NOMO-1 treated with dmso at 0.1 percent for 144 hours (cell line): ENCODE measurements around the gene KHDRBS1.
"Not testable (repeated sequence)": the region's sequence is repeated elsewhere in the genome, so short reads cannot be mapped to it uniquely, and the experiment has no call there.

Source experiments
- DNase-seq: peaks from one replicate; lab custom pipeline; 2025; ENCODE audit not compliant: unreplicated experiment; lab: John Stamatoyannopoulos, UW

KHDRBS1 gene

GRCh38 chr1:32062867-32063230 is 49.2 kb downstream of the KHDRBS1 start:
- DNase-seq: no peak

- no peak for DNase-seq
These were observed 49.6 kb downstream of the KHDRBS1 start for GRCh38 chr1:32063261-32063681.

- not testable (repeated sequence) for DNase-seq
These were observed 52.2 kb downstream of the KHDRBS1 start for GRCh38 chr1:32065613-32066488.

GRCh38 chr1:32066489-32066873 is 52.8 kb downstream of the KHDRBS1 start:
- peak; percentile 97 for DNase-seq

- DNase-seq: no peak
These were observed 55.4 kb downstream of the KHDRBS1 start for GRCh38 chr1:32068957-32069588.

- DNase-seq: peak; percentile 48
These were observed 58.3 kb downstream of the KHDRBS1 start for GRCh38 chr1:32071758-32072621.

- peak; percentile 96 for DNase-seq
These were observed 59.1 kb downstream of the KHDRBS1 start, which contains the start of gene TMEM39B for GRCh38 chr1:32072622-32073298. Gene TMEM39B (plus strand): TSS chr1:32072939. CDS start chr1:32073048, 109 bp downstream.

- DNase-seq: no peak
These were observed 59.9 kb downstream of the KHDRBS1 start for GRCh38 chr1:32073299-32074229.

GRCh38 chr1:32074841-32075240 is 61.2 kb downstream of the KHDRBS1 start:
- DNase-seq: no peak

GRCh38 chr1:32077451-32077850 is 63.8 kb downstream of the KHDRBS1 start:
- DNase-seq: no peak

GRCh38 chr1:32082022-32082421 is 68.4 kb downstream of the KHDRBS1 start:
- DNase-seq: peak; percentile 5

GRCh38 chr1:32086381-32086780 is 72.7 kb downstream of the KHDRBS1 start:
- DNase-seq: not testable (repeated sequence)

GRCh38 chr1:32091176-32091575 is 77.5 kb downstream of the KHDRBS1 start:
- no peak for DNase-seq

GRCh38 chr1:32091591-32091990 is 77.9 kb downstream of the KHDRBS1 start:
- DNase-seq: no peak
